ENCODE measurements around the gene FRMD4B. TPM values are rescaled to one million over a fixed set of nuclear protein-coding genes. Genes with fewer than 3 reads are reported as not detected.
"Not testable (repeated sequence)": the region's sequence is repeated elsewhere in the genome, so short reads cannot be mapped to it uniquely, and the experiment has no call there.

Gene FRMD4B
- total RNA-seq, 1 donor from 2014 or later = 37.4 TPM

GRCh38 chr3:69272556-69272955 lies 113.3 kb downstream of the FRMD4B start:
- Mint-ChIP-seq H3K36me3 (no peaks in the 10 kb centered on the region), H3K4me3 (no peak overlapping the region), H3K4me1 (ENCODE audit: unreplicated experiment) (no peaks in the 10 kb centered on the region), H3K27me3 (no peaks in the 10 kb centered on the region), H3K27ac (no peak overlapping the region), H3K9me3 (no peaks in the 10 kb centered on the region)
- TF ChIP-seq, protein P1, sequence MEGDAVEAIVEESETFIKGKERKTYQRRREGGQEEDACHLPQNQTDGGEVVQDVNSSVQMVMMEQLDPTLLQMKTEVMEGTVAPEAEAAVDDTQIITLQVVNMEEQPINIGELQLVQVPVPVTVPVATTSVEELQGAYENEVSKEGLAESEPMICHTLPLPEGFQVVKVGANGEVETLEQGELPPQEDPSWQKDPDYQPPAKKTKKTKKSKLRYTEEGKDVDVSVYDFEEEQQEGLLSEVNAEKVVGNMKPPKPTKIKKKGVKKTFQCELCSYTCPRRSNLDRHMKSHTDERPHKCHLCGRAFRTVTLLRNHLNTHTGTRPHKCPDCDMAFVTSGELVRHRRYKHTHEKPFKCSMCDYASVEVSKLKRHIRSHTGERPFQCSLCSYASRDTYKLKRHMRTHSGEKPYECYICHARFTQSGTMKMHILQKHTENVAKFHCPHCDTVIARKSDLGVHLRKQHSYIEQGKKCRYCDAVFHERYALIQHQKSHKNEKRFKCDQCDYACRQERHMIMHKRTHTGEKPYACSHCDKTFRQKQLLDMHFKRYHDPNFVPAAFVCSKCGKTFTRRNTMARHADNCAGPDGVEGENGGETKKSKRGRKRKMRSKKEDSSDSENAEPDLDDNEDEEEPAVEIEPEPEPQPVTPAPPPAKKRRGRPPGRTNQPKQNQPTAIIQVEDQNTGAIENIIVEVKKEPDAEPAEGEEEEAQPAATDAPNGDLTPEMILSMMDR (conservative IDR thresholded peaks at IDR 0.05) = no peak
- DNase-seq (ENCODE audit: extremely low spot score, unreplicated experiment) = no peak

DNA sequence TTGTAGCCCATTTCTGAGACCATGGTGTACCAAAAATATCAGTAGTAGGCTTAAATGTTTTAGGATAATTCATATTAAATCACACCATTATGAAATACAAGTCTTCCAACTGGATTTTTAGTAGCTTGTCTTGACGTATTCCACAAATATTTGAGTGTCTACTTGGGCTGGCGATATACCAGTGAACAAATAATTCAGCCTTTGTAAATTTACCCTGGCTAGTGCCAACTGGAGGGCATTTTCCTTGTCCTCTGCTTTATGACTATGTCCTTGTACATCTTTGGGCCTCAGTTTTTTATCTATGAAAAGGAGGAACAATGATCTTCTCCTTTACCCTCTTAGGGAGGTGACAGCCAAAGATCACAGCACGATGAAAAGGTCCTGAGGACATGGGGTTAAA lies 114.8 kb downstream of the FRMD4B start:
- TF ChIP-seq, protein P1 (conservative IDR thresholded peaks at IDR 0.05) = no peak
- Mint-ChIP-seq H3K9me3 (no peaks in the 10 kb centered on the region), H3K4me3 (no peak overlapping the region), H3K27ac (no peak overlapping the region), H3K36me3 (no peaks in the 10 kb centered on the region), H3K27me3 (no peaks in the 10 kb centered on the region), H3K4me1 (ENCODE audit: unreplicated experiment) (no peaks in the 10 kb centered on the region)
- no peak for DNase-seq (ENCODE audit: extremely low spot score, unreplicated experiment)

DNA sequence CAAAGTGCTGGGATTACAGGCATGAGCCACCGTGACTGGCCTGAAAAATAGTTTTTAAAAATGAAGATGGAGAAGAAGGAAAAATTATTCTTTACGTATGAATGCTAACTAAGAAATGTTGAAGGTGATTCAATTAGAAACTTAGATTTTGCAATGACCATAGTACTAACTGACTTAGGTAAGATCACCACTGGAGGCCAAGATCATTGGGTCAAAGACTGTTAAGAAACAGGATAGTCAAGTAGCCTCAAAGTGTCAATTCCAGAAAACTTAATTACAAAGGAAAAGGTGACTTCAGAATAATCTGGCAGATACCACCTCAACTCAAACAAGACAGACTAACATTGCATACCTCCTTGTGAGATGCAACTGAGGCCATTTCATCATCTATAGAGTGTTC lies 119.3 kb downstream of the FRMD4B start:
- H3K27ac Mint-ChIP-seq = no peak overlapping the region
- H3K4me1 Mint-ChIP-seq (ENCODE audit: unreplicated experiment) = no peaks in the 10 kb centered on the region
- H3K4me3 Mint-ChIP-seq = no peak overlapping the region
- no peaks in the 10 kb centered on the region for H3K27me3 Mint-ChIP-seq
- no peak for DNase-seq (ENCODE audit: extremely low spot score, unreplicated experiment)
- H3K36me3 Mint-ChIP-seq = peaks cover 3% of the 10 kb centered on the region
- TF ChIP-seq, protein P1 (conservative IDR thresholded peaks at IDR 0.05) = no peak
- H3K9me3 Mint-ChIP-seq = peaks cover 4% of the 10 kb centered on the region

- not testable (repeated sequence) for H3K4me1 Mint-ChIP-seq (ENCODE audit: unreplicated experiment); H3K27me3 Mint-ChIP-seq; H3K4me3 Mint-ChIP-seq; H3K9me3 Mint-ChIP-seq; DNase-seq (ENCODE audit: extremely low spot score, unreplicated experiment); H3K36me3 Mint-ChIP-seq; H3K27ac Mint-ChIP-seq
Observed at GRCh38 chr3:69266071-69266470, 119.8 kb downstream of the FRMD4B start.

DNA sequence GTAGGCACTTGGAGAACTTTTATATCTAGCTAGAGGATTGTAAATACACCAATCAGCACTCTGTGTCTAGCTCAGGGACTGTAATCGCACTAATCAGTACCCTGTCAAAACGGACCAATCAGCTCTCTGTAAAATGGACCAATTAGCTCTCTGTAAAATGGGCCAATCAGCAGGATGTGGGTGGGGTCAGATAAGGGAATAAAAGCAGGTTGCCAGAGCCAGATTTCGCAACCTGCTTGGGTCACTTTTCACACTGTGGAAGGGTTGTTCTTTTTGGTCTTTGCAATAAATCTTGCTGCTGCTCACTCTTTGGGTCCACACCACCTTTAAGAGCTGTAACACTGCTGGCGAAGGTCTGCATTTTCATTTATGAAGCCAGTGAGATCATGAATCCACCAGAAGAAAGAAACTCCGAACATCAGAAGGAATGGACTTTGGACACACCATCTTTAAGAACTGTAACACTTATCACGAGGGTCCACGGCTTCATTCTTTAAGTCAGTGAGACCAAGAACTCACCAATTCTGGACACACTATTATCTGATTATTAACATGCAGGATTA lies 125.0 kb downstream of the FRMD4B start:
- H3K27me3 Mint-ChIP-seq; DNase-seq (ENCODE audit: extremely low spot score, unreplicated experiment); H3K36me3 Mint-ChIP-seq; H3K27ac Mint-ChIP-seq; H3K4me1 Mint-ChIP-seq (ENCODE audit: unreplicated experiment); H3K4me3 Mint-ChIP-seq; H3K9me3 Mint-ChIP-seq: not testable (repeated sequence)

- Mint-ChIP-seq H3K4me3 (no peak overlapping the region), H3K36me3 (peaks cover 7% of the 10 kb centered on the region), H3K27me3 (no peaks in the 10 kb centered on the region), H3K4me1 (ENCODE audit: unreplicated experiment) (no peaks in the 10 kb centered on the region), H3K9me3 (peaks cover 9% of the 10 kb centered on the region), H3K27ac (no peak overlapping the region)
- TF ChIP-seq, protein P1 (conservative IDR thresholded peaks at IDR 0.05) = no peak
- no peak for DNase-seq (ENCODE audit: extremely low spot score, unreplicated experiment)
Observed at GRCh38 chr3:69260216-69260787, 125.6 kb downstream of the FRMD4B start.

Measured in type B pancreatic cell (in vitro differentiated cells).